Stimulated activated CD4-positive, alpha-beta T cell treated with anti-CD3 and anti-CD28 coated beads, Interleukin-2, amount 100 ng/mL, for 48 hours (primary cell): ENCODE results near the gene TCF4.

ENCODE experiments used
- DNase-seq, 2 donors: peaks; one replicate each; pipeline ENCODE4 v3.0.0-alpha.2; 2020

The TCF4 gene

DNA sequence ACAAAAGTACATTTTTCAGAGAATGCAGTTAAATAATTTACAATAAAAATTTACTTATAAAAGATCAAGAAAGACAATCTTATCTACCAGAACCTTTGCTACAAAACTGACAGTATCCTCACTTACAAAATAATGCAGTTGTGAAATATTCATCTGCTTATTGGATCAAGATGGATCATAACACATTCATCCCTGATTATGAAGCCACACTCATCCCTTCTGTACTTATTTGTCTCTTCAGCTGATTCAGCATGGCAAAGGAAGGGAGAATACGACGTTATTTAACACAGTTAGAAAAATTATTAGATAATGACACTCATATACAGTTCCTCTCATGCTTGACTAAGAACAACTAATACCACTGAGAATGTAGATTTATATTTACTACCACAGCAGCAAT lies 46.4 kb downstream of the TCF4 start:
- DNase-seq: no peak

- DNase-seq: no peak
Measured at GRCh38 chr18:55539240-55539639, 48.8 kb downstream of the TCF4 start.

GRCh38 chr18:55534996-55535395 lies 53.0 kb downstream of the TCF4 start:
- DNase-seq: no peak

DNA sequence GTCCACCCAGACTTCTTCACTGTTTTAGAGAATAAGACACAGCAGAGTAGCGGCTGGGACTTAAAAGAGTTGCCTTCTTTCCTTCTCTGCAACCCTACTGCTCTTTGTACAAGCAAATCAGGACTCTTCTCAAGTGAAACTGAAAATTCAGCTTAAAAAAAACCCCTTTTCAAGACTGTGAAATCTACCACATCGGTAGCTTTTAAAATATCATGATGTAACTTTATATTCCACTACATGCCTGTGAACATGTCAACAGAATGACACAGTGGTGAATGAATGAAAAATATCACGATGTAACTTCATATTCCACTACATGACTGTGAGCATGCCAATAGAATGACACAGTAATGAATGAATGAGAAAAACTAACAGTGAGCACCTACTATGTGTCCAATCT lies 53.4 kb downstream of the TCF4 start:
- DNase-seq: no peak

- no peak for DNase-seq
Measured at GRCh38 chr18:55530166-55530565, 57.8 kb downstream of the TCF4 start.

DNA sequence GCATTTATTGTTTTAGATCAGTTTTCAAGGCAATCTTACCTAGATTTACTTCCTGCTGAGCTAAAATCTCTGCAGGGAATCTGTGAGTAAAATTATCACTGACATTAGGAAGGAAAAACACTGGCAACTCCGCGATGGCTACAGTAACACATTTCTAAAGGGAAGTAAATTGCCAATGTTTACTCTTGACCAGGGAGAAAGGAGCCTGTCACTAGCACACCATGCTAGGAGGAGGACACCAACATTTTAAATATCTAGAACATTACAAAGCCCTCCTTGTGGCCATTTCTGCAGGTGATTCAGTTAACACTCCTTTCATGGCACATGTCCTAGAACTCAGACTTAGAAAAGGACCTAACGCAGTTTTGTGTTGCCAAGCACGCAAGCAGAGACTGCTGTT lies 58.4 kb downstream of the TCF4 start:
- DNase-seq: no peak

DNA sequence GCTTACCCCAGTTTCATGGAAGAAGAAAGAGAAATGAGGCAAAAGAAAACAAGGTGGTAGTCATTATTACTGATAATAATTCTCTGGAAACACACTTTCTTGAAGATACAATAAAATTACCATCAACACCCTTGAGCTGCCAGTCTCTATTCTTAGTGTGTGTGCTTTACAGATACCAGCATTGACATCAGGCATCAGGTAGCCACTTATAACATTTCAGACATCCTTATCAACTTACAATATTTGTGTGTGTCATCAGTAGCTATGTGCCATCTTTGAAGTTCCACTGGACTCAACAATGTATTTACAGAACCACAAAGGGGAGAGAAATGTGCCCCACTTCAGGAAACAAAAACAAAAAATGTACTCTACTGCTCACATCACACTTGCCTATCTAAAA lies 62.1 kb downstream of the TCF4 start:
- DNase-seq: no peak

DNA sequence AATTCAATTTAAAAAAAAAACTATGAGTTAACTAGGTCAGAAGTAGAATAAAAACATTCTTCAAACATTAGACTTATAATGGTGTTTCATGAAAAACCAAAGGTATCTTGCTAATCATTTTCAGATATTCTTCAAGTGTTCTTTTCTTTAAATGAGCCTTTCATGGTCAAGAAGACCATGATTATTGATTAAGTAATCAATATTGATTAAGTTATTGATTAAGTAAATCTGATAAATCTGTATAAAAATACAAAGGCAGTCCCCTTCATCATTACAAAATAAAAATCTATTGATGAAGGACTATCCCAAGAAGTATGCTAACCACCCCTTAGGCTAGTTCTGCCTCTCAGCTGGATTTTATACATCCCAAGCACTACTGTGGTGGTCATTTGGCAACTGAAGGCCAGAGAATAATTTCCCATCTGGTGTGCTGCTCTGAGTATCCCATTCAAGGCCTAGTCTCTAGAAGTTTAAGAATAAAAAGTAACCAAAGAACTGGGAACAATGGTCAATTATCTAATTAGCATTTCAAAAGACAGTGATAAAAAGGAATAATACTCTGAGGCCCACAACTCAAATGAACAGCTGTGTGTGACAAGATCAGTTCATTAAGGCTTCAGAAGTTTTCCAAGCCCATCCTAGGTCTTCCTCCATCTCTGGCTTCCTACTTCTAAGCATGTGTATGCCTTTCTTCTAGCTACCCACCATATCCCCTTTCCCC lies 63.5 kb downstream of the TCF4 start:
- DNase-seq: no peak

DNA sequence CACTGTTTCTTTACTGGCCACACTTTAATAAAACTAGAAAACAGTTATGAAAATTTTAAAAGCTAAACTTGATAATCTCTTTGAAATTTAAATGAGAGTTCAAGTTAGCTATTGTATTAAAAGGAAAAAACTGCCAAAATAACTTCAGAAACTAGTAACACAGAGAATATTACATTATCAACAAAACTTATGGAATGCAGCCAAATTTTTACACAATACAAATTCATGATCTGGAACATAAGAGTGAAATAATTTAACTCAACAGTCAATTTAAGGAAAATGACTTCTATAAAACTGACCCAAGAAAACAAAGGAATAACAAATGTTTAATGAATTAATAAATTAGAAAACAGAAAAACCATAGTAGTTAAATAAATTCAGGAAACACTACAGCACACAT lies 65.0 kb downstream of the TCF4 start:
- DNase-seq: no peak

GRCh38 chr18:55522011-55522410 lies 66.0 kb downstream of the TCF4 start:
- DNase-seq: peak; percentile 11 to 13

DNA sequence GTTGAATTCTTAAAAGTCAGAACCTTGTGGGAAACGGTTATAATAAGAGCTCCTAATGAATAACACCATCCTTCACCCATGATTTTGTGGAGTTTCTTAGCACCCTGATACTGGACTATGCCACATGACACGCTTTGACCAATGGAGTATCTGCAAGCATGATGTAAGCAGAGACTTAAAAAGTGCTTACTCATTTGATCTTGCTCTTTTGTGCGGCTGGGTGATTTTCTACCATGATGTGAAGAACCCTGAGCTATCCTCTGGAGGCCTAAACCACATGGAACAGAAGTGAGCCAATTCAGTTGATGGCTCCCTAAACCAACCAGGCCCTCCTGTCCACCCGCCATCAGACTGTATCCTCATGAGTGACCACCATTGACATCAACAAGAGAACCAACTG lies 70.9 kb downstream of the TCF4 start:
- DNase-seq: no peak

DNA sequence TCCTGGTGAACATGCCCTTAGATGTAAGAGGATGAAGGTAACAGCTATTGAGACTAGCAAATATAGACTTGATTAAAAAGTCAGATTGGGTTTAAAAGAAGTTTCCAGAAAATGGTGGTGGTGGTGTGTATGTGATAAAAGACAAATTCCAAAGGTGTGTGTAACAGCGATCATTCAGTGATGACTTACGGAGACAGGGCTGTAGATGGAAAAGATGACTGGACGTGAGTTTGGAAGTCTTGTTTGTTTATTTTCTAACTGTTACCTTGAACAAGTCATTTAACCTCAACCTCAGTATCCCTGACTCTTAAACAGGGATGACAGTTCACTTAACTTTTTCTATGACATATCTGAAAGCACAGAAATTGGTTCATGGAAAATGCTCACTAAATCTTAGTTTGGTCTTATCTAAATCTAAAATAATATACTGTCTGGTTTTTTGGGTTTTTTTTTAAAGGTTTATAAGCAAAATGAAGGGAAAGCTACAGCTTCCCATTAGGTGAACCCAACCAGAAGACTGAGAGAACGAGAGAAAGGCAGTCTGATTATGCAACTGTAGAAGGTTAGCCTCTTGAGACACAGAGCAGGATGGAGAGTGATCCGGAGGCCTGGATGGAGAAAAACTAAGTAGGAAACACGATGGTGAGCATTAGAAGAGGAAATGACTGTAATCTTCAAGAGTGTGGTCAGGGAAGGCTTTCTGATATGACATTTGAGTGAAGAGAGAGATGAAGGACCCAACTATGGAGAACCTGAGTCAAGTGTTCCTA lies 71.9 kb downstream of the TCF4 start:
- DNase-seq: no peak

- DNase-seq: no peak
Measured at GRCh38 chr18:55515214-55515613, 72.8 kb downstream of the TCF4 start.

DNA sequence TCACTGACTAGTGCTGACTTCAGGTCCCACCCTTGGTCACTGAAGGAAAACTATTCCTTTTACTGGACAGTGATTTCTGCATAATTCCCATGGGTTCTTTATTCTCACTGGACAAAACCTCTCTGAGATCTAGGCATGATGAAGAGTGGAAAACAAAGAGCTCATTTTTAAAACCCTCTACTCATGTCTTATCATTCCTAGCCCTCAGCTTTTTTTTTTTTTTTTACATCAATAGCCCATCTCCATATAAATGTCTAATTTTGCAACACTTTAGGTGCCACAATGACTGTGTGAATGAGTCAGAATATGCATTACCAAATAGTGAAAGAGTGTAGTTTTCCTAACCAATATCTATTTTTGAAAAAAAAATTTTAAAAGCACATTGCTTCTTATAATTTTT lies 74.8 kb downstream of the TCF4 start:
- DNase-seq: no peak

DNA sequence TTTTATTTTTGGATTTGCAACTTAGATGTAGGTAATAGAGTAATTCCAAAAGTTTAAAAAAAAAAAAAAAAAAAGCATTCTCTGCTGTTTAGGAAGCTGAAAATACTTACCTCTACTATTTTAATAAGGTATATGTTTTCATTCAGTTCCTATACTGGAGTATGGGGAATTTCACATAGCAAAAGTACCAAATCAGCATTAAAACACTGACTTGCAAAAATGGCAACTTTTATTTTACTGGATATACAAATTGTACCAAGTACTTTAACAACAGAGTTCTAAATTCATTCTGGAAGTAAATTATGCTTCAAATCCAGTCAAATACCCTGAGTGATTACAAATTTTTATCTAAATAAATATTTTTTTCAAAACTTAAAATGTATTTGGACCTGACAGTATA lies 76.7 kb downstream of the TCF4 start:
- no peak for DNase-seq

DNA sequence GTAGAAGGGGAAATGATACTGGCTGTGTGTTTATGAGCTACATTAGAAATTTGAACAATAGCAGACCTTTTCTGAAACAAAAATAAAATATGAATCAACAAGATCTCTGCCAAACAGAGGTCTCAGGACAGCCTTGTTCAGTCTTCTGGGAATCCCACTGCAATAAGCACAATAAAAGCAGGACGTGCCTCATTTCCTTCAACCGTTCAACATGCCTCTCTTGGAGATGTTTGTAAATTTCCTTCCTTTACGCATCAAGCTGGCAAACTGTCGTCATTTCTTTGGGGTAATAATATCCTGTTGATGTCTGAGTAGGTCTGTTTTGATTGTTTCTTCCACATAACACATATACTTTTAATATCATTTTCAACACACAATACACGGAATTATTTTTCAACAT lies 77.2 kb downstream of the TCF4 start:
- DNase-seq: no peak

DNA sequence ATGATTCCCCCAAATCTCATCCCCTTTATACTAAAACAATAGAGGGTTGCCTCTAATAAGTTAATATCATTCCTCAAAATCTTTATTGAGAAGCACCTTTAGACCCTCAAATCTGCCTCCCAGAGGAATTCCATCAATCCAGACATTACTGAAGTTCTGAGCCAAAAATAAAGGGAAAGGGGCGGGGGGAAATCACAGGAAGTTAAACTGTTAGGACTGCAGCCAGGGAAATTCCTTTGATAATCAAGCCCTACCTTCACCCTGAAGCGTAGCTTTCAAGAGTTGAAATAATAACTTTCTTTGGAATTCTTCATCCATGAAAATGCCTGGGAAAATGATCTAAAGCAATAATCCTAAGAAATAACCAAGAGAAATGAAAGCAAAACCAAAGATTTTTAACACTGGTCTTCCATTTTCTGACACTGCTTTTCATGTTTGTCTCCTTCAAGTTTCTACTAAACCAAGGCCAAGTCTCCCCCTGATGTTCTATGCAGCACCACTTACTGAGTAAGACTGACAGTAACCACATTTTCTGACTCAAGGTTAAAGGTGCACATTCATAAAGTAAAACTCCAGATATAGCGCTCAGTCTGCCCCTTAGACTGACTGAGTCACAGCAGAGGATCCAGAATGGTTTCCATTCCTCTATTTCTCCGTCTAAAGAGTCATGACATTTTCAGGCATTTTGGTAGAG lies 78.2 kb downstream of the TCF4 start:
- no peak for DNase-seq

- DNase-seq: no peak
Measured at GRCh38 chr18:55508651-55509050, 79.3 kb downstream of the TCF4 start.

- no peak for DNase-seq
Measured at GRCh38 chr18:55506074-55506473, 81.9 kb downstream of the TCF4 start.

DNA sequence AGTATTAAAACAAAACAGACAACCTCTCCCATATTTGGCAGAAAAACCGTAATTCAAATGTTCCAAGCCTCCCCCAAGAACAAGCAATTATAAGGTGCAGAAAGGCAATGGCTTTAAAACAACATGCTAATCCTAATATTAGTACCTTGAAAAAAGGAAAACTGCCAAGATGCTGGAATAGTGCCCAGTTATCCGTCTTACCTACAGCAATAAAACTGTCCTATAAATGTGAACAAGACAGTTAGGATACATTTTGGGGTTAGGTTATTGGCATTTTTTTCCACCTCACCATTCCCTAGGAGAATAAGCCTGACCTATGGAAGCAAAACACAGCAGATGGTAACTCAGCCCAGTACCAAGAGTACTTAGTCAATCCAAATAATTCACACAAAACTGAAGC lies 83.2 kb downstream of the TCF4 start:
- DNase-seq: no peak

- DNase-seq: no peak
Measured at GRCh38 chr18:55503167-55503820, 84.7 kb downstream of the TCF4 start.

GRCh38 chr18:55501982-55502710 lies 85.8 kb downstream of the TCF4 start:
- no peak for DNase-seq

DNA sequence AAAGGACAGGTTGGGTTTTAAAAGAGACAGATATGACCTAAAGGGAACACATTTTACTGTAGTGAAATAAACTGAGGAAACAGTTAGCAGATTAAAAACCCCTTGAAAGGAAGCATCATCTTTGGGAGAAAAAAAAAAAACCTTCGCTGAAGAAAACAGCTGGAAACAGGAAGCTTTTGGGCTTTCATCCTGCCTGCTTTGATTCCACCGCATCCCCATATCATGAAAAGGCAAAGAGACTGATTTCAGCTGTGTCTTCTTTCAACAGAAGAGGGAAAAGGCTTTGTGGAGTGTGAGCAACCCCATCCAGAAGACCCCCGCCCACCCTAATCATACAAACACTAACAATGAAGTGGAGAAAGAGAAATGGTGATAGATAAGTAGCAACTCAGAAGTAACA lies 86.4 kb downstream of the TCF4 start:
- no peak for DNase-seq
